Testis (tissue), 3 donors: ENCODE data around the gene ATP11A. TPM values are rescaled to one million over a fixed set of nuclear protein-coding genes. Genes with fewer than 3 reads are reported as not detected.

Experiments
- DNase-seq: peaks from one replicate; pipeline ENCODE4 v3.0.0-alpha.2; 2019
- H3K27ac ChIP-seq, 2 donors: fragments of 200-600 bp; sonication (generic); one replicate each; pipeline ENCODE4 v1.5.1; 2019
- H3K27me3 ChIP-seq: fragments of 200-600 bp; sonication (generic); one replicate; pipeline ENCODE4 v1.5.1; 2019
- H3K36me3 ChIP-seq: fragments of 200-600 bp; sonication (generic); one replicate; pipeline ENCODE4 v1.5.1; 2017; ENCODE audit warnings: low read depth; ENCODE audit errors: missing control alignments
- H3K4me1 ChIP-seq: fragments of 200-600 bp; sonication (generic); one replicate; pipeline ENCODE4 v1.5.1; 2019
- H3K4me3 ChIP-seq, 2 donors: fragments of 200-600 bp; sonication (generic); one replicate each; pipeline ENCODE4 v1.5.1; 2017 to 2019
- H3K9me3 ChIP-seq: fragments of 200-600 bp; sonication (generic); one replicate; pipeline ENCODE4 v1.5.1; 2017
- POLR2A ChIP-seq: fragments of 450-650 bp; IDR thresholded peaks from one replicate; pipeline ENCODE4 v1.6.1; 2017; ENCODE audit warnings: antibody characterized with exemption, mild to moderate bottlenecking, moderate library complexity
- WGBS, 2 donors: methylation state at CpG; one replicate each; pipeline ENCODE4 v1.1.5; 2018; 5-methylcytosine and 5-hydroxymethylcytosine counted together
- intact Hi-C: fragments of 100-400 bp; cut with DNase I; formaldehyde crosslinking; loops from one replicate; pipeline ENCODE4 v1.15.1; 2023; ENCODE audit warnings: low total_unique reads
- polyA plus RNA-seq: library from polyadenylated mRNA; stranded (reverse); fragments of 350-450 nt; fragmentation: Illumina TruSeq; extraction: RNeasy Lipid Tissue Mini Kit (QIAGEN cat#74804); gene quantifications from one replicate; pipeline ENCODE4 v1.2.3, GENCODE V29; 2014; ENCODE audit warnings: low read depth, low replicate concordance; ENCODE audit not compliant: insufficient read depth
- total RNA-seq, 2 donors: library from RNA; depleted of rRNA; stranded (reverse); fragments of >200 nt; gene quantifications; one replicate each; pipeline ENCODE4 v1.2.3, GENCODE V29; 2016
- TF ChIP-seq, protein P1 (sequence below), 3 experiments: fragments of 450-650 bp in 2 of 3; fragments of 200-600 bp in 1 of 3; sonication (generic) in 1 of 3; IDR thresholded peaks; one replicate each; pipeline ENCODE4 v1.5.1; 2016 to 2019; ENCODE audit warnings: antibody characterized with exemption in 3 of 3, mild to moderate bottlenecking in 2 of 3, moderate library complexity in 1 of 3

ATP11A gene
- total and polyA plus RNA-seq, 3 donors from 2014 or later = 34.4 to 122 (median 112) TPM

DNA sequence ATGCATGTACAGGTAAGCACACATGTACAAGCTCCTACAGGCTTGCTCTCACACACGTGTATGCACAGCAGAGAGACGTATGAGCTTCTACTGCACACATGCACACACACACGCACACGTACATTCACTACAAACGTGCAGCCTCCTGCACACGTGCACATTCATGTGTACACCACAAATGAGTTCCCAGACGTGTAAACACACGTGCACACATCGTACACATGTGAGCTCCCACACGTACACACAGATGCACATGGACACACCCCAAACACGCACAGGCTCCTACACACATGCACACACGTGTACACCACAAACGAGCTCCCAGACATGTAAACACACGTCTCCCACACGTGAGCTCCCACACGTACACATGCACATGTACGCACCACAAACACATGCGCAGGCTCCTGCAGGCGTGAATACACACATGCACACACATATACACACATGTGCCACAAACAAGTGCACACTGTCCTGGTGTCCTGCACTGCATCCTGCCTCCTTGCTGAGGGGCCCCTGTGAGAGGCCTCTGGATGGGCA is 195.5 kb downstream of the ATP11A start:
- 80 to 82% methylated on average over 19 of the region's 19 CpGs for WGBS, 2 donors
- no peaks in the 10 kb centered on the region for H3K27me3 ChIP-seq
- H3K9me3 ChIP-seq = no peaks in the 10 kb centered on the region
- intact Hi-C loops = no loop called here
- no peak for DNase-seq
- TF ChIP-seq POLR2A = no peak
- TF ChIP-seq, protein P1, sequence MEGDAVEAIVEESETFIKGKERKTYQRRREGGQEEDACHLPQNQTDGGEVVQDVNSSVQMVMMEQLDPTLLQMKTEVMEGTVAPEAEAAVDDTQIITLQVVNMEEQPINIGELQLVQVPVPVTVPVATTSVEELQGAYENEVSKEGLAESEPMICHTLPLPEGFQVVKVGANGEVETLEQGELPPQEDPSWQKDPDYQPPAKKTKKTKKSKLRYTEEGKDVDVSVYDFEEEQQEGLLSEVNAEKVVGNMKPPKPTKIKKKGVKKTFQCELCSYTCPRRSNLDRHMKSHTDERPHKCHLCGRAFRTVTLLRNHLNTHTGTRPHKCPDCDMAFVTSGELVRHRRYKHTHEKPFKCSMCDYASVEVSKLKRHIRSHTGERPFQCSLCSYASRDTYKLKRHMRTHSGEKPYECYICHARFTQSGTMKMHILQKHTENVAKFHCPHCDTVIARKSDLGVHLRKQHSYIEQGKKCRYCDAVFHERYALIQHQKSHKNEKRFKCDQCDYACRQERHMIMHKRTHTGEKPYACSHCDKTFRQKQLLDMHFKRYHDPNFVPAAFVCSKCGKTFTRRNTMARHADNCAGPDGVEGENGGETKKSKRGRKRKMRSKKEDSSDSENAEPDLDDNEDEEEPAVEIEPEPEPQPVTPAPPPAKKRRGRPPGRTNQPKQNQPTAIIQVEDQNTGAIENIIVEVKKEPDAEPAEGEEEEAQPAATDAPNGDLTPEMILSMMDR (IDR thresholded peaks at IDR 0.05) = no peak
- no peak overlapping the region for H3K27ac ChIP-seq
- H3K4me3 ChIP-seq = no peak overlapping the region
- no peaks in the 10 kb centered on the region for H3K36me3 ChIP-seq
- peaks cover 3% of the 10 kb centered on the region for H3K4me1 ChIP-seq

DNA sequence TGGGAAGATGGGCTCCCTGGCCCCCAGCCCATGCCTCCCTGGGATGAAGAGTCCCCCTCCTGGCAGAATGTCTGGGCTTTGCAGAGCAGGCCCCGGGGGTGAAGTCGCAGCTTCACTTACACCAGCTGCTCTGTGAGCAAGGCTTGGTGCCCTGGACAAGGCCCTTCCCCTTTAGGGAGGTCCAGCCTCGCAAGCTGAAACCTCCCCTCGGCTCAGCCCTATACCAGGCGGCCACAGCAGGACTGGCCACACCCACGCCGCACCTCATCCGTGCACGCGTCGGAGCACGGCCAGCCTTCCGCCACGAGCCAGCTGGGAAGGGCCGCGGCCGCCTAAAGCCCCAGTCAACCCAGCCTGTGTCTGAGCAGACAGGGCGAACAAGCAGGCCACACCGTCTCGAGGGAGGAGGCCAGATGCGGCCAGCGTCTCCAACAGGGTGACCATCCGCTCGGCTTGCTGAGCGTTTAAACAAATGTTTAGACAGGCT is 196.0 kb downstream of the ATP11A start:
- Histone ChIP-seq H3K36me3 (no peaks in the 10 kb centered on the region), H3K4me1 (peaks cover 3% of the 10 kb centered on the region), H3K27ac (no peak overlapping the region), H3K9me3 (no peaks in the 10 kb centered on the region), H3K4me3 (no peak overlapping the region), H3K27me3 (no peaks in the 10 kb centered on the region)
- intact Hi-C loops = no loop called here
- DNase-seq = peak; percentile 89
- TF ChIP-seq, protein P1 (IDR thresholded peaks at IDR 0.05) = no peak
- TF ChIP-seq POLR2A = no peak
- 20 to 57% methylated on average over 4 to 22 of the region's 25 CpGs for WGBS, 2 donors

DNA sequence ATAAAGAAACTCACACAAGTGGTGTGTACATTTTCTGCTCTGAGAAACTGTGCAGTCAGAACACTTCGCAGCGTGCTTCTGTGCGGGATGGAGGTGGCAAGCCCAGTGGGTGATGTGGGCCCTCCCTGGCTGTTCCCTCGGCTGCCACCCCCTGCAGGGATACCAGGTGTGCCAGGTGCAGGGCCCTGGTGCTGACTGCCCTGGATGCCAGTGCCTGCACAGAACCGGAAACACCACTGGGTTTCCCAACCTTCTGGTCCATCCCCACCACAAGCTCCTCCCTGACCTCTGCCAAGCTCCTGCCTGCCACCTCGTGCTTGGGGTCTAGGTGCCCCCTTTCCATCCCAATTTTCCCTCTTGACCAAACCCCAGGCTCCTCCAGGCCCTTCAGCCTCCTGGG is 197.3 kb downstream of the ATP11A start:
- H3K9me3 ChIP-seq = no peaks in the 10 kb centered on the region
- 92 to 96% methylated on average over 6 of the region's 6 CpGs for WGBS, 2 donors
- intact Hi-C loops = no loop called here
- H3K4me3 ChIP-seq = no peak overlapping the region
- peaks cover 3% of the 10 kb centered on the region for H3K4me1 ChIP-seq
- DNase-seq = no peak
- TF ChIP-seq, protein P1 (IDR thresholded peaks at IDR 0.05) = no peak
- no peak for TF ChIP-seq POLR2A
- no peaks in the 10 kb centered on the region for H3K27me3 ChIP-seq
- no peaks in the 10 kb centered on the region for H3K36me3 ChIP-seq
- H3K27ac ChIP-seq = no peak overlapping the region

DNA sequence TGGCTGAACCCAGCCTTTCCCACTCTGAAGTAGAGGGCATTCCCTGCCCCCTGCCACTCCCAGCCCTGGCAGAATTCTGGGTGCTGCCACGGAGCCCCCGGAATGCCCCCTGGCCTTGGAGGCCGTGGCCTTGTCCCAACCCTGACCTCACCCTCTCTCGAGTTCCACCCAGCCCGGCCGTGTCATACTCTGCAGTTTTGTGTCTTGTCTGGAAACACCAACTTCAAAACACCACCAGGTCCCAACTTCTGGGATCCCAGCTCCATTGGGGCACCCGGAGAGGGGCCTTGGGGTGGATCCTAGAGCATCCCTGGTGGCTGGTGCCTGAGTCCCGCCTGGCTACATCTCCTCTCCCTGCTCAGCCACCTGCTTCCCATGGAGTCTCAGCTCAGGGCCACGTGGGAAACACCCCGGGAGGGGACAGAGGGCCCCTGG is 197.7 kb downstream of the ATP11A start:
- H3K27ac ChIP-seq = no peak overlapping the region
- H3K9me3 ChIP-seq = no peaks in the 10 kb centered on the region
- TF ChIP-seq POLR2A = no peak
- TF ChIP-seq, protein P1 (IDR thresholded peaks at IDR 0.05) = no peak
- H3K36me3 ChIP-seq = no peaks in the 10 kb centered on the region
- intact Hi-C loops = no loop called here
- DNase-seq = no peak
- H3K27me3 ChIP-seq = no peaks in the 10 kb centered on the region
- peaks cover 3% of the 10 kb centered on the region for H3K4me1 ChIP-seq
- 79 to 85% methylated on average over 10 of the region's 10 CpGs for whole genome bisulfite sequencing, 2 donors
- no peak overlapping the region for H3K4me3 ChIP-seq
